ENCODE data around the gene DPP8. TPM values are rescaled to one million over a fixed set of nuclear protein-coding genes. Genes with fewer than 3 reads are reported as not detected.

Gene DPP8
- polyA plus RNA-seq, 2 of the 4 experiments (the other 2 are of a cell fraction), result 24.4 to 41.8 TPM

GRCh38 chr15:65450556-65450955, 66.9 kb downstream of the DPP8 start:
- Histone ChIP-seq H3K9me3 (no peaks in the 10 kb centered on the region), H3K4me3 (no peak overlapping the region), H3K27ac (no peak overlapping the region), H3K4me2 (no peak overlapping the region), H3K4me1 (no peaks in the 10 kb centered on the region)
- CTCF ChIA-PET, result interaction anchor here (1.5 to 2.0 kb wide), 2 partner anchors 13 to 132 kb away, joined by 4 to 6 read pairs; no protein-coding TSS in a partner anchor
- no peak for TF ChIP-seq ZC3H11A (IDR thresholded peaks at IDR 0.05)
- TF ChIP-seq RAD21 (conservative IDR thresholded peaks at IDR 0.05 in 1 of 2, IDR thresholded peaks at IDR 0.05 in 1 of 2), result no peak
- no peak for TF ChIP-seq RCOR1 (IDR thresholded peaks at IDR 0.05; ENCODE audit: low read depth, low read length)
- TF ChIP-seq NPAS2 (CRISPR knock-in tag; IDR thresholded peaks at IDR 0.05; ENCODE audit: borderline replicate concordance), result no peak
- no peak for TF ChIP-seq MAZ (IDR thresholded peaks at IDR 0.05; ENCODE audit: borderline replicate concordance, low read depth, low read length)
- TF ChIP-seq TFCP2L1 (CRISPR knock-in tag; IDR thresholded peaks at IDR 0.05), result no peak
- no peak for TF ChIP-seq FOXS1 (CRISPR knock-in tag; IDR thresholded peaks at IDR 0.05)
- no peak for TF ChIP-seq CBX8 (IDR thresholded peaks at IDR 0.05)
- no peak for TF ChIP-seq MYC (IDR thresholded peaks at IDR 0.05; ENCODE audit: borderline replicate concordance, low read length)
- TF ChIP-seq SREBF2 (IDR thresholded peaks at IDR 0.05), result no peak
- no peak for TF ChIP-seq ESRRA (IDR thresholded peaks at IDR 0.05; ENCODE audit: borderline replicate concordance, low read length)
- TF ChIP-seq MAX (IDR thresholded peaks at IDR 0.05), result no peak
- POLR2A ChIA-PET, result interaction anchor here (0.6 kb wide), 1 partner anchor 145 kb away, joined by 5 read pairs; no protein-coding TSS in a partner anchor
- no peak for DNase-seq (ENCODE audit: low read depth in 1 of 2, low spot score in 1 of 2)
- no peak for FAIRE-seq
- ATAC-seq, result no peak

GRCh38 chr15:65447145-65447544, 70.3 kb downstream of the DPP8 start:
- 84% methylated on average over 2 of the region's 2 CpGs for WGBS (ENCODE audit: missing lambda C conversion rate)
- POLR2A ChIA-PET, result no interaction called here

More at GRCh38 chr15:65447145-65447544, 70.3 kb downstream of the DPP8 start:
- FAIRE-seq (peak; percentile 54), ATAC-seq (no peak), DNase-seq (ENCODE audit: low read depth in 1 of 2, low spot score in 1 of 2) (no peak)
- CTCF ChIA-PET, result interaction anchor here (1.0 kb wide), 1 partner anchor 8 kb away, joined by 4 read pairs; no protein-coding TSS in a partner anchor
- Histone ChIP-seq H3K4me2 (no peak overlapping the region), H3K4me3 (no peak overlapping the region), H3K9me3 (no peaks in the 10 kb centered on the region), H3K27ac (no peak overlapping the region), H3K4me1 (no peaks in the 10 kb centered on the region)
- TF ChIP-seq PHF8 (IDR thresholded peaks at IDR 0.05; ENCODE audit: borderline replicate concordance, low read depth), result no peak
- no peak for TF ChIP-seq HOXB5 (CRISPR knock-in tag; IDR thresholded peaks at IDR 0.05)
- no peak for TF ChIP-seq SREBF2 (IDR thresholded peaks at IDR 0.05)
- no peak for TF ChIP-seq CBX8 (IDR thresholded peaks at IDR 0.05)
- TF ChIP-seq HEYL (CRISPR knock-in tag; IDR thresholded peaks at IDR 0.05), result no peak
- no peak for TF ChIP-seq ZNF302 (CRISPR knock-in tag; IDR thresholded peaks at IDR 0.05)
- TF ChIP-seq JUNB (IDR thresholded peaks at IDR 0.05), result no peak
- TF ChIP-seq MAZ (IDR thresholded peaks at IDR 0.05; ENCODE audit: borderline replicate concordance, low read depth, low read length), result no peak
- no peak for TF ChIP-seq HOXB13 (CRISPR knock-in tag; IDR thresholded peaks at IDR 0.05; ENCODE audit: low read depth)
- no peak for TF ChIP-seq ESRRA (IDR thresholded peaks at IDR 0.05; ENCODE audit: borderline replicate concordance, low read length)
- TF ChIP-seq BCL3 (IDR thresholded peaks at IDR 0.05), result no peak
- no peak for TF ChIP-seq RFX5 (IDR thresholded peaks at IDR 0.05)
- no peak for TF ChIP-seq RNF2 (IDR thresholded peaks at IDR 0.05; ENCODE audit: borderline replicate concordance, low read depth)
- TF ChIP-seq, protein P1, sequence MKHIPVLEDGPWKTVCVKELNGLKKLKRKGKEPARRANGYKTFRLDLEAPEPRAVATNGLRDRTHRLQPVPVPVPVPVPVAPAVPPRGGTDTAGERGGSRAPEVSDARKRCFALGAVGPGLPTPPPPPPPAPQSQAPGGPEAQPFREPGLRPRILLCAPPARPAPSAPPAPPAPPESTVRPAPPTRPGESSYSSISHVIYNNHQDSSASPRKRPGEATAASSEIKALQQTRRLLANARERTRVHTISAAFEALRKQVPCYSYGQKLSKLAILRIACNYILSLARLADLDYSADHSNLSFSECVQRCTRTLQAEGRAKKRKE (CRISPR knock-in tag; IDR thresholded peaks at IDR 0.05; ENCODE audit: low read depth), result no peak
- no peak for TF ChIP-seq TP53 (CRISPR knock-in tag; IDR thresholded peaks at IDR 0.05)
- TF ChIP-seq, protein P2, sequence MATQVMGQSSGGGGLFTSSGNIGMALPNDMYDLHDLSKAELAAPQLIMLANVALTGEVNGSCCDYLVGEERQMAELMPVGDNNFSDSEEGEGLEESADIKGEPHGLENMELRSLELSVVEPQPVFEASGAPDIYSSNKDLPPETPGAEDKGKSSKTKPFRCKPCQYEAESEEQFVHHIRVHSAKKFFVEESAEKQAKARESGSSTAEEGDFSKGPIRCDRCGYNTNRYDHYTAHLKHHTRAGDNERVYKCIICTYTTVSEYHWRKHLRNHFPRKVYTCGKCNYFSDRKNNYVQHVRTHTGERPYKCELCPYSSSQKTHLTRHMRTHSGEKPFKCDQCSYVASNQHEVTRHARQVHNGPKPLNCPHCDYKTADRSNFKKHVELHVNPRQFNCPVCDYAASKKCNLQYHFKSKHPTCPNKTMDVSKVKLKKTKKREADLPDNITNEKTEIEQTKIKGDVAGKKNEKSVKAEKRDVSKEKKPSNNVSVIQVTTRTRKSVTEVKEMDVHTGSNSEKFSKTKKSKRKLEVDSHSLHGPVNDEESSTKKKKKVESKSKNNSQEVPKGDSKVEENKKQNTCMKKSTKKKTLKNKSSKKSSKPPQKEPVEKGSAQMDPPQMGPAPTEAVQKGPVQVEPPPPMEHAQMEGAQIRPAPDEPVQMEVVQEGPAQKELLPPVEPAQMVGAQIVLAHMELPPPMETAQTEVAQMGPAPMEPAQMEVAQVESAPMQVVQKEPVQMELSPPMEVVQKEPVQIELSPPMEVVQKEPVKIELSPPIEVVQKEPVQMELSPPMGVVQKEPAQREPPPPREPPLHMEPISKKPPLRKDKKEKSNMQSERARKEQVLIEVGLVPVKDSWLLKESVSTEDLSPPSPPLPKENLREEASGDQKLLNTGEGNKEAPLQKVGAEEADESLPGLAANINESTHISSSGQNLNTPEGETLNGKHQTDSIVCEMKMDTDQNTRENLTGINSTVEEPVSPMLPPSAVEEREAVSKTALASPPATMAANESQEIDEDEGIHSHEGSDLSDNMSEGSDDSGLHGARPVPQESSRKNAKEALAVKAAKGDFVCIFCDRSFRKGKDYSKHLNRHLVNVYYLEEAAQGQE (IDR thresholded peaks at IDR 0.05), result no peak
- no peak for TF ChIP-seq CTCF (IDR thresholded peaks at IDR 0.05)
- no peak for TF ChIP-seq NPAS2 (CRISPR knock-in tag; IDR thresholded peaks at IDR 0.05; ENCODE audit: borderline replicate concordance)
- no peak for TF ChIP-seq HDAC2 (IDR thresholded peaks at IDR 0.05)
- TF ChIP-seq RCOR1 (IDR thresholded peaks at IDR 0.05; ENCODE audit: low read depth, low read length), result no peak

Data from A549 (cell line).